HG03039 (cell line): Measurements from ENCODE around the gene SNAPC2.
A peak's percentile ranks its signal among the peaks of the same experiment; 100 is the strongest.
"Not testable (repeated sequence)": the region's sequence is repeated elsewhere in the genome, so short reads cannot be mapped to it uniquely, and the experiment has no call there.

Source experiments
- ATAC-seq: cut with Tn5 transposase; IDR thresholded peaks from one replicate; pipeline ENCODE4 v1.9.1; 2021; ENCODE audit warnings: mild to moderate bottlenecking, moderate library complexity; ENCODE audit not compliant: unreplicated experiment

SNAPC2 gene

DNA sequence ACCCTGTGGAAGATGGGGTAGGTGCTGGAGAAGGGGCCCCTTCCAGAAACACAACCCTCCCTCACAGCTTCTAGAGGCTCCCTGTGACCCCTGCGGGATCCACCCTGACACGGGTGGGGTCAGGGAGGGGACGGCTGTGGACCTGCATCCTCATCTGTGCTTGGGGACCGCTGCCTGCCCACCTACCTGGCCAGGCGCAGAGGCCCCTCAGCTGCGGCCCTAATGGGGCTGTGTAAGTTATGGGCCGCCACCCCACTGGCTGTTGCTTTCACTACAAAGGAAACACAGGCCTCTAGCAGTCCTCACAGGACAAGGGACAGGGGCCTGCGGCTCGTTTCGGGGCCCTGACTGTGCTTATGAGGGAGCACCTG lies 12.8 kb downstream of the SNAPC2 start:
- no peak for ATAC-seq

DNA sequence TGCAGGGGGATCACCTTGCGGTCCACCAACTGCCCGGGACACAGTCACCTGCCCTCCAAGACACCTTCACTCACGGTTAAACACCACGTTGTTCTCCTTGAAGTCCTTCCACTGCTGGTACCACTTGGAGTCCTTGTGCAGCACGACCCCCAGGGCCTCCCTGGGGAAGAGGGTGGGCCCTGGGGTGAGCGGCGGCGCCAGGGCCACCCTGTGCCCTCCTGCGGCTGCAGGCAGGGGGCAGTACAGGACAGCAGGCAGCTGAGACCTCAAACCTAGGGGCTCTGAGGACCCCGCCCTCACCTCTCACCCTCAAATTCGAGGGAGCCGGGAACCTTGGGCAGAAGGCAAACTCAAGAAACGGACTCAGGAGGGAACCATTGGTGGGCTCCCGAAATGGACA lies 13.3 kb downstream of the SNAPC2 start:
- no peak for ATAC-seq

DNA sequence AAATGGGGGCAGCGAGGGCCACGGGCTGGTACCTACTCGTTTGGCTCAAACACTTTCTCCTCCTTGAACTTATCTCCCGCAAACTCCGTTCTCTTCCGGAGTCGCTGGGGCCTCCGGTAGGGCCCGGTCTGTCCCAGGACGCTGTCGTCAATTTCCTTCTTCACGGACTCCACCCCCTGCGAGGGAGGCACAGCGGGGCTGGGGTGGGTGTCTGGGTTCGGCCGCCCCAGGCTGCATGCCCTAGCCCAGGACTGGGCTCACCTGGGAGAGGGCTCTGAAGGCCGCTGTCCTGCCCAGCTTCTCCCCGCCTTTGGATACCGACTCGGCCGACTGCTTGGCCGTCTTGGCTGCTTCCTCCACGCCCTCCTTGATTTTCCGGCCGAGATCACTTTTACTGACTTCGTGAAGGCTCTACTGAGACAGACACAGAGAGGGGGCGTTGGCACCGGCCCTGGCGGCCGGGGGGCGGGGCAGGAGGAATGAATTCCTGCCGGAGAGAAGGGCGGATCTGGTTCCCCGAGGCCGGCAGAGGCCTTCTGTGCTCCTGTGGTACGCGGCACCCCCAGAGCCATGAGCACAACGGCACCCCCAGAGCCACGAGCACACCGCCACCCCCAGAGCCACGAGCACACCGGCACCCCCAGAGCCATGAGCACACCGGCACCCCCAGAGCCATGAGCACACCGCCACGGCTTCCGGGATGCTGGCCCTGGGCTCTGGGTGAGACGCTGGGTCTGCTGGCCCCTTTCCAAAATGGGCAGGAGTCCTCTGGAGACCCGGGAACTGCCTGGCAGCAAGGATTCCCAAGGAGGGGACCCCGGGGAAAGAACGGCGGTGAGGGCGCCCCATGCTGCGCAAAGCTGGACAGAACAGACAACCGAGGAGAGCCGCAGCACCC lies 13.9 kb downstream of the SNAPC2 start:
- no peak for ATAC-seq

DNA sequence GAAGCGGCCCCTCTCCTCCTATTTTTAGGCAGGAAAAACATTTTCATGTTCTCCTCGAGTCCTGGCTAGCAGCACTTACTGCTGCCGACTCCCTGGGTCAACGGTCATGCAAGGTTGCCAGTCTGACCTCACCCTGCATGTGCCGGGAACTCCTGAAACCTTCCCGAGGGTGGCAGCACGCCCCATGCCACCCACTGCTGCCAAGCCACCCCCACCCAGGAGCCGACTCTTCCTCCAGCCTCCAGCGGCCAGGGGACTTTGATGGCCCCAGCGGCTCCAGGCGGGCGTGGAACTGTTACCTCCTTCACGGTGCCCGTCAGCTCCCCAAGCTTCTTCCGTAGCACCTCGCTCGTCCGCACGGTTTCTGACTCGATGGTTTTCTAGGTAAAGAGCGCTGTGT lies 14.6 kb downstream of the SNAPC2 start:
- ATAC-seq = no peak

DNA sequence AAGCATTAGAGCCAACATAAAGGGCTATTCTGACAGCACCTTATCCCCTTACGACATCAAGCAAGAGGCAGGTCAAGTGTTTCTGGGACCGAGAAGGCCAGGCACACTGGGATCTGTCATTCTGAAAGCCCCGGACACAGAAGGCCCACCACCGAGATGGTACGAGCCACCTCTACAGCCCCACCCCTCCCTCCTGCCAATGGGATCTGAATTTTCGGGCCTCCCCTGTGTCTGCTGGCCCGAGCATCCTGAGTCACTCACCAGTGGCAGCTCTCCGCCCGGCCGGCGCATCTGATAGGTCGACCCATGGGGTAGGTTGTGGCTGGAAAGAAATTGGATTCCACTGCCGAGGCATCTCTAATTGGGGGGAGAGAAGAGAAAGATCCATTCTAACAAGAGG lies 20.7 kb downstream of the SNAPC2 start:
- ATAC-seq = no peak

DNA sequence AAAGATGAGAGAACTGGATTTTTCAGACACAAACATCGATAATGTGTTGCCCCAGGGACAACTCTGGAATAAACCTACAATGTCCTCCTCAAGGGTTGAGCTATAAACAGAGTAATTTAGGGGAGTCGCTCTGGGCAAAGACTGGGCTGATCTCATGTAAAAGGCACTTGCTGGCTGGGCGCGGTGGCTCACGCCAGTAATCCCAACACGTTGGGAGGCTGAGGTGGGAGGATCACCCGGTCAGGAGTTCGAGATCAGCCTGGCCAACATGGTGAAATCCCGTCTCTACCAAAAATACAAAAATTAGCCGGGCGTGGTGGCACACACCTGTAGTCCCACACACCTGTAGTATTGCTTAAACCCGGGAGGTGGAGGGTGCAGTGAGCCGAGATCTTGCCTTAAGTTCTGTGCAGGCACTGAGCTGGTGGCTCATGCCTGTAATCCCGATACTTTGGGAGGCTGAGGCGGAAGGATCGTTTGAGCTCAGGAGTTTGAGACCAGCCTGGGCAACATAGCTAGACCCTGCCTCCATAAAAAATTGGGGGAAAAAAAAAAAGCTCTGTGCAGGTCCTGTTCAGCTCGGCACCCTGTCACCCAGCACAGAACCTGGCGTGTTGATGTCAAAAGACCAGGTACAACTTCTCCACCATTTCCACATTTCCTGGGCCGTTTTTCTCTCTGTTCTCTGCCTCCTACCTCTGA lies 21.9 kb downstream of the SNAPC2 start:
- ATAC-seq = no peak

DNA sequence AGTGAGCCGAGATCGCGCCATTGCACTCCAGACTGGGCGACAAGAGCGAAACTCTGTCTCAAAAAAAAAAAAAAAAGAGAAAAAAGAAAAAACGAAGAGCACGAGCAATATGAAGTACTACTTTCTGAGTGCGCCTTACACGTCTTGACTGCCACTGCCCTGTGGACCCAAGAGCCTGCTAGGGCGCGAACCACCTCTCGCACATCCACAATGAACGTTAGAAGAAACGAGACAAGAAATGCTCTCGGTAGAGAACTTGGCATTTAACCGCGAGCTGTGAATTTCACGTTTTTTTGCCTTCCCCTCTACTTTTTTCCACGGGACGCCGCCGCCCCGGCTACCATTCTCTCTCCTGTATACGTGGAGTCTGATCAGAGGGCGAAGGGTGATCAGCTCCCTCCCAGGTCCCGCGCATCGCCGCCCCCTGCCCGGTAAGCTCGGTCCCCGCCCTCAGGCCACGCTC lies 22.9 kb downstream of the SNAPC2 start:
- ATAC-seq = peak; percentile 9

DNA sequence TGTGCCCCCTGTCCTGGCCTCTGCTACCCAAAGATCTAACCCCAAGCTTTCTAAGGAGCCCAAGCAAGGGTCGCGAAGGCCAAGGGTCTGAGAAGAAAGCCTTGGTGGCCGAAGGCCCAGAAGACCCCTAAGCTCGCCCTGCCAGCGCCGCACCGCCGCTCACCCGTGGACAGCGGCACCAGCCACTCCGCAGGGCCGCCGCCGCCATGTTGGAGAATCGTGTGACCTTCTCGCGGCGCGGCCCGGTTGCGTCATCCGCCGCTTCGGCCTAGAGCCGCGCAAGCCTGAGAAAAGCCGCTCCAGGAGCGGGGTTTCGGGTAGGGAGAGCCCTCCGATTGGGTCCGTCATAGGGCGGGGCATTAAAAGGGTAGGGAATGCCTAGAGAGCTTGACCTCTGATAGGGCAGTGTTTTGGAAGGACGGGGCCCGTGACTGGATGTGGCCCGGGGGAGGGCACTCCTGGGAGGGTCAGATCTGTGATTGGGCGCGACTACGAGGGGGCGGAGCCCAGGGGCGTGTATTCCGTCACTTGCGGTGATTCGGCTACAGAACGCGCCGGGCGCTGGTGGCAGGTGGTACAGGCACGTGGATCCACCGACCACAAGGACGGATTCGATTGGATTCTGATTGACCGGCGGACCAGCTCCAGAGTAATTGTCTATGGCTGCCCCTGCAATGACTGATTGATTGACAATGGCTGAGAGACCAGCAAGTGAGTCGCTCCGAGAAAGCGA lies 23.5 kb downstream of the SNAPC2 start, which contains the start of gene TIMM44:
TSS of gene TIMM44 (minus strand) at position 223 of the 733 bp plus-strand sequence. CDS start at position 208, 15 bp downstream.
- peak; percentile 93 for ATAC-seq

DNA sequence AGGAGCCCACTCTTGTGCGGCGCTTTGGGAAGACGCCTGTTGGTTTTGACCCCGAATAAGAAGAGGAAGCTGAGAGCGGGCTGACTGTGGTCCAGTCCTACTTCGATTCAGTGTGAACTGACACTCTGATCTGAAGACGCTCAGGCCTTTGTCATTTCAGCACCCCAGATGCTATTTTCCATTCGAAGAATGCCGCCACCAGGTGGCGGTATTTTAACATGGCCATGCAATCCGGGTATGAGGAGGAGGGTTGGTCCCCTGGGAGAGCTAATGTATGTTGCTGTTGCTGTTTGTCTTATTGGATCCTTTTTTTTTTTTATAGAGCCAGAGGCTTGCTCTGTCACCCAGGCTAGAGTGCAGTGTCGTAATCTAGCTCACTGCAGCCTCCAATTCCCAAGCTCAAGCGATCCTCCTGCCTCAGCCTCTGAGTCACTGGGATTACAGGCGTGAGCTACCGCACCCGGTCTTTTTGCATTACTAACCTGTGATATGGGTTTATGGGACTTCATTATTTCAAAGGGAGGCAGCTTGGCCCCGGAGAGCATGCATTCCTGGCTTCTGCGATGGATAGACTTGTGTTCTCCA lies 24.1 kb downstream of the SNAPC2 start:
- ATAC-seq = peak; percentile 29

DNA sequence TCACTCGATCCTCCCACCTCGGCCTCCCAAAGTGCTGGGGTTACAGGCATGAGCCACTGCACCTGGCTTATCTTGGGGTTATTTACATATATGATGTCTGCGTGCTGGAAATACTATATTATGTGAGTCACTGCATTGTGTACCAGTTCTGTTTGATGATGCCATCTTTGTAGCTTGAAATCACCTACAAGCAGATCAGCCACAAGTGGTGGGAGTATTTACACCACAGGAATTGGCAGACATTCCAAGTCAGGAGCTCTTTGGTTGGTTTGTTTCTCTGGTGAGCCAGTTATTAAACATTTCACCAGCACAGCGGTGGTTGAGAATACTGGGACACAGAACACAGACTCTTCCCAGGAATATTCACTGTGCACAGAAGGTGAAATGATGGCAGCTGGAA lies 27.8 kb downstream of the SNAPC2 start:
- ATAC-seq = no peak

DNA sequence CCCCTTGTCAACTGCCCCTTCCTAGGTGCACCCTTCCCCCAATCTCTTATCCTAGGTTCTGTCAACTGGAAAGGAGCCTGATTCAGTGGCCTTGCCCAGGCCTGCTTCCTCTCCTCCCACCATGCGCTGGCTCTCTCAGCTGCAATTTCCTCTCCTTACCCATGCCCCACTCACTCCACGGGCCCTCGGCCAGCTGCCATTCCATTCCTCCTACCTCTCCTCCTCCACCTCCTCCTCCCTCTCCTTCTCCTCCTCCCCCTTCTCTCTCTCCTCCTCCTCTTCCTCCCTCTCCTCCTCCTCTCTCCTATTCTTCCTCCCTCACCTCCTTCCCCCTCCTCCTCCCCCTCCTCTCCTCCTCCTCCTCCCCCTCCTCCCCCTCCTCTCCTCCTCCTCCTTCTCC lies 32.9 kb downstream of the SNAPC2 start:
- ATAC-seq = no peak

DNA sequence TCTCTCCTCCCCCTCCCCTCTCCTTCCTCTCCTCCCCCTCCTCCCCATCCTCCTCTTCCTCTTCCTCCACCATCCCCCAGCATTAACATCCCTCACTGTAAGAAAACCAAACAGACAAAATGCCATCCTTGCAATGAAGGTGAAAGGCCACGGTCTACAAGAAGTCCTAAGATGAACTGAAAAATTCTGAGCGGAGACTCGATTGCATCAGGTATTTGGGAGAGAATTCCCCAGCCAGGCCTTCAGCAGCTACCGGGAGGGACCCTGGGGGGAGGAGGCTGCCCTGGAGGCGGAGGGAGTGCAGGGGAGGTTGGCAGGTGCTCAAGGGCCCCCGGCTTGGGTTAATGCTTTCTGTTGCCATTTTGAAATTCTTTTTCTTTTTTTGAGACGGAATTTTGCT lies 33.4 kb downstream of the SNAPC2 start:
- no peak for ATAC-seq

DNA sequence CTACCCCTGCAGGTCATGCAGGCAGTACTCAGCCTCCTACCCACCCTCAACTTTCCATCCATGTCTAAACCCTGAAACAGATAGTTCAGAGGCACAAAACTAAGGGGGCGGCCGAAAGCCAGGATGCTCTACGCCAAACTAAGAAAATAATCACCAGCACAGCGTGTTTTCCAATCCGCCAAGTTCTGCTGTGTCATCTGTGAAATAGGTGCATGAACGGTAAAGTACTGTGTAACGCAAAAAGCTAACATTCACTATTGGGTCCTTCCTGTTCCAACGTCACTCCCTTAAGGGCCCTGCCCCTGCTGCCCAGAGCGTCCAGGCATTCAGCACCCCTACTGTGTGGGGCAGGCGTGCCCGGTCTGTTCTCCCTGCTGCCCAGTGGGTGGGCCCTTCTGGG lies 35.6 kb downstream of the SNAPC2 start:
- no peak for ATAC-seq

DNA sequence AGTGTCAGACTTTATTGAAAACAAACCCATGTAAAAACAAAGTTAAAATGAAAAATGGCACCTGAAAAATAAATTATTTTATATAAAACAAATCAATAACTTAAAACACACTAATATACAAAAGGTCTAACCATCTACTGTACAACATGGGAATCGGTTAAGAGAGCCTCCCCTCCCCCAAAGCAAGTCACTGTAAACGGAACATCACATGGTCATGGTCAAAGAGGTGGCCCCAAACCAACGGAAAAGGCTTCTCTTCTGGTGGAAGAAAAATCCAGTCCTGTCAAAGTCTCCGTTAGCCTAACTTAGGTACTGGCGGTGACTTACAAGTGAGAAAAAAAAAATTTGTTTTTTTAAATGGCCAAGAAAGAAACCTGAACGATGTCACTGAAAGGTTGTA lies 39.1 kb downstream of the SNAPC2 start:
- ATAC-seq = no peak

DNA sequence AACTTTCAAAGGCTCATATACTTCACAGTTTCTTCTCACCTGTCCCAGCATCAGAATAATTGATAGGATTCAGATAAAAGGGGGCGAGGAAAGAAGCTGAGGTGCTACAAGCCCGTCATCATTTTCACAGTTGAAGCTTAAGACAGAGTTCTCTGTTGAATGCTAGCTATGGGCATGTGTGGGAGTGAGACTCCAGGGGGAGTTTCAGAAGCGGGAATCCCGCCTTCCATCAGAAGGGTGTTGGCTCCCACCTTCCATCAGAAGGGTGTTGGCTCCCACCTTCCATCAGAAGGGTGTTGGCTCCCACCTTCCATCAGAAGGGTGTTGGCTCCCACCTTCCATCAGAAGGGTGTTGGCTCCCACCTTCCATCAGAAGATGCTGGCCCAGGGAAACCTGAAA lies 40.9 kb downstream of the SNAPC2 start:
- ATAC-seq = not testable (repeated sequence)

DNA sequence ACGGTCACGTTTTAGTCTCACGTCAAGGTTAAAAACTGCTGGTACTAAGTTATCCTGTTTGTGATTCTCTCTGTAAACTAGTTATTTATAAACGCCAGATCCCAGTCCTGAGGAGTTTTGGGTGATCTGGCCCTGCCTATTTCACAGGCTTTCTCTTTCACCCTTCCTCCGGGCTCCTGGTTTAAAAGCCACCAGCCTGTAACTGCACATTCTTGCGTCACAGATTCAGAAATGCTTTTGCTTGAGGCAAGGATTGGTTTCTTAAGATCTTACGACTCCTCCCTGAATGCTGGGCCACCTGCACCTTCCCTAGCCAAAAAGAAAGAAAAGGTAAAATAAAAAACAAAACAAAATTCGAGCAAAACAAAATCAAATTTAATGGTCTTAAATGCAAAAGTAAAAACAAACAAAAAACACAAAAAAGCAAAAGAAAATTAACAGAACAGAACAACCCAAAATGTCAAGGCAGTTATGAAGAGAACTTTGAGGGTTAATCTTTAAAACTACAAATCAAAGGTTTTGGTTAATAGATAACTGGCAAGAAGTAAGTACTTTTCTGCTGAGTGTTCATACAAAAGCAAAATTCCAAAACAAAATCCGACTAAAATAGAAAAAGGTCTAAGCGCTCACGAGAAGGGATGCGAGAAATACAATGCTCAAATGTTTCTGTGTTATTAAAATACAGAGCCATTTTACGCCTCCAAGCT lies 41.9 kb downstream of the SNAPC2 start:
- no peak for ATAC-seq

DNA sequence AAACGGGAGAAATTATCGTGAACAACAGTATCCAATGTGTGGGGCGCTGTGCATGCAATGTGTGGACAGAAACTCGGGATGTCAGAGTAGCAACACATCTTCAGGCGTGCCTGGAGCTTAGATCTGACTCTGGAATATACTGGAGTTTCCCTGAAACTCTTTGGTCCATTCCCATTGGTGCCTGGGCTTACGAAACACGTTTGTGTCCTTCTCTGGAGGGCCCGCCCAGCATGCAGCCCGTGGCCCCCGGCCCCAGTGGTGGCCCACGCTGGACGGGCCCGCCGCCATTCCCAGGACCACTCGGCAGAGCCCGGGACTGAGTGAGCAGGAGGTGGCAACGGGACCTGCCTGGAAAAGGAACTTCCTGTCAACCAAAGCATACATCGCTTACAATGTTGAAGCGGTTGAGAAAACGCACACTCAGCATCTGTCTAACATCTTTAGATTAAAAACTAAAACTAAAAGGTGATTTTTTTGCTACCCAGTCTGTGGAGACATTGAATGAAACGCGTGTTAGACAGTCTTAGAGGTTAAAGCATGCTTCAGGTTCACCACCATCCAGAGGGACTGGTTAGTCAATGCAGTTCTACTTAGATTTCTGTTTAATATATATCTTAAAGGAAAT lies 42.6 kb downstream of the SNAPC2 start:
- no peak for ATAC-seq

DNA sequence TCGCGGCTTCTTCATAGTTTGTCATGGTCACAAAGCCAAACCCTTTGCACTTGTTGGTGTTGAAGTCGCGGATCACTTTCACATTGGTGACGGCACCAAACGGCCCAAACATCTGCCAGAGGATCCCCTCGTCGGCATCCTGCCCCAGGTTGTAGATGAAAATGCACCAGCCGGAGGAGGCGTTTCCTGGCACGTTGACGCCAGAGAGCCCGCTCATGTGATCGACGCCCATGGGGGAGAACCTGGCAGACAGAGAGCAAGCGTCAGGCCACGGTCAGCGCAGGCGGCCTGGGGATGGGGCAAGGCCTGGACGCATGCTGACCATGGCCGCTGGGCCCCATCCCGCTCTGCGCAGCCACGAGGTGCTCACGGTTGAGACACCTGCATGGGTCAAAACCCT lies 43.4 kb downstream of the SNAPC2 start:
- no peak for ATAC-seq

DNA sequence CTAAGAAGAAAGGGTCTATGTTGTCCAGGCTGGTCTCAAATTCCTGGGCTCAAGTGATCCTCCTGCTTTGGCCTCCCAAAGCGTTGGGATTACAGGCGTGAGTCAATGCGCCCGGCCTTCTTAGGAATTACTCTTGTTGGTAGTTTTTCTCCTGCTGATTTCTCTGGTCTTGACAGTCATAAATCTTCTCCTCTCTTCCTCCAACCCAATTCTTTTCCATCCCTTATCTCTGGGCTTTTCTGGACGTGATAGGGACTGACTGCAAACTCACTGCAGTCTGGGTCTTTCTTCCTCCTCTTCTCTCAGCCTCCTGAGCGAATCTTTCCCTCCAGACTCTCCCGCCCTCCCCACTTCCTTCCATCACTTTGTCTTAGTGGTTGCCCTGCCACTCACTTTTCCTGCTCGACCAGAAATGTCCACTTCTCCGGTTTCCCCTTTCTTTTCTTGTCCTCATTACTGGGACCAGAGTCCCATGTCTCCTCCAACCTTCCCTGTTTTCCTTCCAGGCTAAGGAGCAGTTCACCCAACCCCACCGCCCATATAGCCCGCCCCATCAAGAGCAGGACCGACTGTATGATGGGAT lies 45.2 kb downstream of the SNAPC2 start:
- ATAC-seq = no peak
